HCT116 (cell line): ENCODE measurements around the gene PARP2.

Experiments
- CEBPB ChIP-seq: IDR thresholded peaks from 2 replicates; pipeline ENCODE4 v1.6.1; 2012; ENCODE audit warnings: low read depth
- CTCF ChIP-seq, 3 experiments: fragments of 200-600 bp in 1 of 3; sonication (generic) in 1 of 3; IDR thresholded peaks in 2 of 3; conservative IDR thresholded peaks in 1 of 3; 2 replicates each; pipeline ENCODE4 v1.5.1; 2012 to 2017; ENCODE audit warnings: low read depth in 2 of 3, low read length in 2 of 3, antibody characterized with exemption in 1 of 3, borderline replicate concordance in 1 of 3, control low read depth in 1 of 3, mild to moderate bottlenecking in 1 of 3, mixed read lengths in 1 of 3, mixed run types in 1 of 3, moderate library complexity in 1 of 3; ENCODE audit not compliant: insufficient read depth in 1 of 3
- EZH2 ChIP-seq: fragments of 200-600 bp; sonication (generic); IDR thresholded peaks from 2 replicates; pipeline ENCODE4 v1.6.1; 2017; ENCODE audit warnings: antibody characterized with exemption, mixed run types
- EZH2phosphoT487 ChIP-seq: fragments of 200-600 bp; IDR thresholded peaks from 2 replicates; pipeline ENCODE4 v1.6.1; 2018; ENCODE audit warnings: antibody characterized with exemption, borderline replicate concordance
- POLR2A ChIP-seq: IDR thresholded peaks from 2 replicates; pipeline ENCODE4 v1.7.0; 2011; ENCODE audit warnings: borderline replicate concordance; ENCODE audit not compliant: insufficient read depth, insufficient read length; ENCODE audit errors: extremely low read depth
- POLR2AphosphoS5 ChIP-seq: IDR thresholded peaks from 2 replicates; pipeline ENCODE4 v1.6.1; 2011; ENCODE audit warnings: mild to moderate bottlenecking, low read depth, low read length, moderate library complexity
- RAD21 ChIP-seq: IDR thresholded peaks from 2 replicates; pipeline ENCODE4 v1.6.1; 2012; ENCODE audit warnings: low read depth, mild to moderate bottlenecking
- SP1 ChIP-seq: IDR thresholded peaks from 2 replicates; pipeline ENCODE4 v1.6.1; 2012; ENCODE audit warnings: low read depth
- TCF7L2 ChIP-seq: IDR thresholded peaks from 2 replicates; pipeline ENCODE4 v1.7.0; 2011; ENCODE audit warnings: borderline replicate concordance, inconsistent platforms; ENCODE audit not compliant: insufficient read depth, insufficient read length; ENCODE audit errors: extremely low read depth
- ZNF274 ChIP-seq: fragments of 200-500 bp; sonication (Bioruptor generic); IDR thresholded peaks from 2 replicates; pipeline ENCODE4 v1.6.1; 2014; ENCODE audit warnings: mild to moderate bottlenecking, low read depth, low read length, inconsistent platforms
- TF ChIP-seq, protein P1 (sequence below): IDR thresholded peaks from 2 replicates; pipeline ENCODE4 v1.6.1; 2012

DNA sequence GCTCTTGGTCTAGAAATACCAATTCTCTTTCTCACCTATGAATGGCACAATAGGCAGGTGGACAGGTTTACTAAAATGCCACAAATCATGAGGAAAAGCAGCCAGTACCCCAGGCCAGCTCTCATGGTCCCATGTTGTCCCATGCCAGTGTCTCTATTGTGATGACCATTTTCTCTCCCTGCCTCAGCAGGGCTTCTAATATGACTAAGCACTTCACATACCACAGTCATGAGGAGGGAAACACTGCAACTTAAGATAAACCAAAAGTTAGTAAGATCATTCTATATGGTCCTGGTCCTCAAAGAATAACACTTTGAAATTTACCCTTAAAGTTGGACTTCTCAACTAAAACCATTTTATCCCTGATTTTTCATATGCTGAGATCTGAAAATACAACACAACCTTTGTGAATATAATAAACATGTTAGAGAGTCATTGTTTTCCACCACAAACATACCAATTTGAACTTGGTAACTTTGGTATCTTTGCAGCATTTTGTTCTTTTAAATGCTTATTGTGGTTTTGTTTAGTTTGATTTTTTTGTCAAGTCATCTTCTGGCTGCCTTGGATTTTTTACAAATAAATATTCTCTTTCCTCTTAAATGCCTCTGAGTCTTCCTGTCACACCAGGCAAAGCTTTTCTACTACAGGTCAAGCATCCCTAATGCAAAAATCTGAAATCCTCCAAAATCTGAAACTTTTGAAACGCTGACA, 41.2 kb upstream of the PARP2 start:
- TF ChIP-seq CTCF (IDR thresholded peaks at IDR 0.05 in 2 of 3, conservative IDR thresholded peaks at IDR 0.05 in 1 of 3; ENCODE audit: borderline replicate concordance in 1 of 3, insufficient read depth in 1 of 3, low read depth in 2 of 3, low read length in 2 of 3) (no peak), RAD21 (no peak), TCF7L2 (no peak), CEBPB (no peak), EZH2phosphoT487 (no peak), ZNF274 (no peak), EZH2 (no peak), POLR2AphosphoS5 (no peak), POLR2A (no peak), SP1 (no peak)
- TF ChIP-seq, protein P1, sequence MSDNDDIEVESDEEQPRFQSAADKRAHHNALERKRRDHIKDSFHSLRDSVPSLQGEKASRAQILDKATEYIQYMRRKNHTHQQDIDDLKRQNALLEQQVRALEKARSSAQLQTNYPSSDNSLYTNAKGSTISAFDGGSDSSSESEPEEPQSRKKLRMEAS = no peak
